Measurements from ENCODE around the gene CHADL. TPM values are rescaled to one million over a fixed set of nuclear protein-coding genes. Genes with fewer than 3 reads are reported as not detected.

CHADL gene
- polyA plus RNA-seq, 1 of the 3 experiments (the other 2 are of a cell fraction), result 0.03 TPM

DNA sequence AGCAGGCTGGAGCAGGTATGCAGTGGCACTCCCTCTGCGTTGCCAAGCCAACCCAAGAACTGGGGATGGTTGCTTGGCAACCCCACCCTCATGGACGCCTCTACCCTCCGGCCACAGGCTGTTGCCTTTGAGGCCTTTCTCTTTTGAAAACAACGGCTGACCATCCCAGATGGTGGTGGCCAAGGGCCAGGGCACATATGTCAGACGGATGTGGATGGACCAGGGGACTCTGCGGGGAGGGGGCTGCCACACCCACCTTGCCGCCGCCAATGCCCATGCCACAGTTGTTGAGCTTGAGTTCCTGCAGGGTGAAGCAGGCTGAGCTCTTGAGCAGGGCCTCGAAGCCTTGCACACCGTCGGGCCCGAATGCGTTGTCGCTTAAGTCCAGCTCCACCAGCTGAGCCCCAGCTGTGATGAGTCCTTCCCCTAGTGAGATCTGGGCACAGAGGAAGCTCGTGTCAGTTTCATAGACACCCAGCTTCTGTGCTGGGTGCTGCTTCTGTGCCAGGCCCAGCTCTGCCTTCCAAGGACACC is 23.7 kb upstream of the CHADL start:
- Histone ChIP-seq H3K79me2 (ENCODE audit: insufficient read depth) (peaks cover 4% of the 10 kb centered on the region; the same call in 1 of the 2 replicates), H3K9me2 (no peaks in the 10 kb centered on the region), H3K4me2 (no peak overlapping the region), H3K4me3 (ENCODE audit: low read depth in 2 of 2, low read length in 1 of 2) (no peak overlapping the region), H3K27ac (ENCODE audit: low read depth in 2 of 2, low read length in 1 of 2) (no peak overlapping the region), H3K9ac (no peak overlapping the region), H3K9me3 (no peaks in the 10 kb centered on the region), H3F3A (replicated peaks; ENCODE audit: insufficient read depth) (no peaks in the 10 kb centered on the region), H2AFZ (ENCODE audit: low read depth) (no peak overlapping the region), H3K36me3 (replicated peaks in 1 of 2; ENCODE audit: control insufficient read depth in 1 of 2, insufficient read depth in 2 of 2, low read length in 1 of 2) (peaks cover 3 to 34% of the 10 kb centered on the region in 2 experiments), H3K4me1 (ENCODE audit: control insufficient read depth in 1 of 2, insufficient read depth in 2 of 2, low read depth in 1 of 2, low read length in 1 of 2) (no peaks in the 10 kb centered on the region), H4K20me1 (ENCODE audit: insufficient read depth) (no peaks in the 10 kb centered on the region), H3K27me3 (ENCODE audit: insufficient read depth) (no peaks in the 10 kb centered on the region)
- WGBS (ENCODE audit: low lambda C conversion rate), result no CpG with 5 or more reads among the region's 15 CpGs
- ChIA-PET POLR2A (no interaction called here), CTCF (no interaction called here)
- TF ChIP-seq ZBTB33 (IDR thresholded peaks at IDR 0.05; ENCODE audit: borderline replicate concordance, low read depth), result no peak
- no peak for TF ChIP-seq SMC3 (IDR thresholded peaks at IDR 0.05; ENCODE audit: low read depth, low read length)
- no peak for TF ChIP-seq TAF1 (IDR thresholded peaks at IDR 0.05; ENCODE audit: borderline replicate concordance, low read depth, low read length)
- TF ChIP-seq TEAD4 (IDR thresholded peaks at IDR 0.05; ENCODE audit: borderline replicate concordance, insufficient read depth), result no peak
- TF ChIP-seq RXRA (IDR thresholded peaks at IDR 0.05; ENCODE audit: borderline replicate concordance, low read depth), result no peak
- TF ChIP-seq, protein P1, sequence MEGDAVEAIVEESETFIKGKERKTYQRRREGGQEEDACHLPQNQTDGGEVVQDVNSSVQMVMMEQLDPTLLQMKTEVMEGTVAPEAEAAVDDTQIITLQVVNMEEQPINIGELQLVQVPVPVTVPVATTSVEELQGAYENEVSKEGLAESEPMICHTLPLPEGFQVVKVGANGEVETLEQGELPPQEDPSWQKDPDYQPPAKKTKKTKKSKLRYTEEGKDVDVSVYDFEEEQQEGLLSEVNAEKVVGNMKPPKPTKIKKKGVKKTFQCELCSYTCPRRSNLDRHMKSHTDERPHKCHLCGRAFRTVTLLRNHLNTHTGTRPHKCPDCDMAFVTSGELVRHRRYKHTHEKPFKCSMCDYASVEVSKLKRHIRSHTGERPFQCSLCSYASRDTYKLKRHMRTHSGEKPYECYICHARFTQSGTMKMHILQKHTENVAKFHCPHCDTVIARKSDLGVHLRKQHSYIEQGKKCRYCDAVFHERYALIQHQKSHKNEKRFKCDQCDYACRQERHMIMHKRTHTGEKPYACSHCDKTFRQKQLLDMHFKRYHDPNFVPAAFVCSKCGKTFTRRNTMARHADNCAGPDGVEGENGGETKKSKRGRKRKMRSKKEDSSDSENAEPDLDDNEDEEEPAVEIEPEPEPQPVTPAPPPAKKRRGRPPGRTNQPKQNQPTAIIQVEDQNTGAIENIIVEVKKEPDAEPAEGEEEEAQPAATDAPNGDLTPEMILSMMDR (IDR thresholded peaks at IDR 0.05), result no peak
- no peak for TF ChIP-seq RCOR1 (IDR thresholded peaks at IDR 0.05; ENCODE audit: low read length)
- no peak for TF ChIP-seq EZH2phosphoT487 (IDR thresholded peaks at IDR 0.05; ENCODE audit: borderline replicate concordance, low read depth)
- TF ChIP-seq GATA2 (CRISPR knock-in tag; IDR thresholded peaks at IDR 0.05), result no peak
- TF ChIP-seq, protein P2, sequence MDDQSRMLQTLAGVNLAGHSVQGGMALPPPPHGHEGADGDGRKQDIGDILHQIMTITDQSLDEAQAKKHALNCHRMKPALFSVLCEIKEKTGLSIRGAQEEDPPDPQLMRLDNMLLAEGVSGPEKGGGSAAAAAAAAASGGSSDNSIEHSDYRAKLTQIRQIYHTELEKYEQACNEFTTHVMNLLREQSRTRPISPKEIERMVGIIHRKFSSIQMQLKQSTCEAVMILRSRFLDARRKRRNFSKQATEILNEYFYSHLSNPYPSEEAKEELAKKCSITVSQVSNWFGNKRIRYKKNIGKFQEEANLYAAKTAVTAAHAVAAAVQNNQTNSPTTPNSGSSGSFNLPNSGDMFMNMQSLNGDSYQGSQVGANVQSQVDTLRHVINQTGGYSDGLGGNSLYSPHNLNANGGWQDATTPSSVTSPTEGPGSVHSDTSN (IDR thresholded peaks at IDR 0.05), result no peak
- TF ChIP-seq NFIC (IDR thresholded peaks at IDR 0.05; ENCODE audit: borderline replicate concordance), result no peak
- TF ChIP-seq RFX5 (IDR thresholded peaks at IDR 0.05; ENCODE audit: low read length), result no peak
- TF ChIP-seq FOXJ3 (CRISPR knock-in tag; IDR thresholded peaks at IDR 0.05), result no peak
- no peak for TF ChIP-seq CHD2 (IDR thresholded peaks at IDR 0.05; ENCODE audit: low read length, partially characterized antibody)
- no peak for TF ChIP-seq YY1 (IDR thresholded peaks at IDR 0.05; ENCODE audit: low read depth)
- TF ChIP-seq SIN3A (IDR thresholded peaks at IDR 0.05; ENCODE audit: borderline replicate concordance, low read depth, low read length), result no peak
- DNase-seq, result no peak

All from SK-N-SH (cell line).